Activated CD8-positive, alpha-beta T cell treated with anti-CD3 and anti-CD28 coated beads for 36 hours (primary cell): ENCODE results near the gene NFIC. TPM values are rescaled to one million over a fixed set of nuclear protein-coding genes. Genes with fewer than 3 reads are reported as not detected.

Source experiments
- ATAC-seq: fragments of 200-7000 bp; cut with Tn5 transposase; one replicate; pipeline ENCODE4 v1.10.0; 2021; ENCODE audit warnings: mild to moderate bottlenecking, moderate library complexity
- CTCF ChIA-PET: fragments of 350-600 bp; sonication (Branson Sonifier 250); formaldehyde crosslinking; loops from one replicate; lab custom pipeline; 2021; ENCODE audit warnings: antibody characterized with exemption; lab: Charles Lee
- POLR2A ChIA-PET: fragments of 350-600 bp; sonication (Branson Sonifier 250); formaldehyde crosslinking; loops from one replicate; lab custom pipeline; 2021; ENCODE audit warnings: antibody characterized with exemption; lab: Charles Lee
- DNase-seq: peaks from one replicate; pipeline ENCODE4 v3.0.0-alpha.2; 2020
- H3K27ac Mint-ChIP-seq: one replicate; pipeline ENCODE4 v1.8.0; 2021; ENCODE audit warnings: mild to moderate bottlenecking, mixed read lengths
- H3K27me3 Mint-ChIP-seq: one replicate; pipeline ENCODE4 v1.8.0; 2021; ENCODE audit warnings: mixed read lengths
- H3K36me3 Mint-ChIP-seq: one replicate; pipeline ENCODE4 v1.8.0; 2021; ENCODE audit warnings: low read depth, mixed read lengths
- H3K4me1 Mint-ChIP-seq: one replicate; pipeline ENCODE4 v1.8.0; 2021; ENCODE audit warnings: low read depth, mixed read lengths
- H3K4me3 Mint-ChIP-seq: one replicate; pipeline ENCODE4 v1.8.0; 2021; ENCODE audit warnings: mild to moderate bottlenecking, moderate library complexity, mixed read lengths
- H3K9me3 Mint-ChIP-seq: one replicate; pipeline ENCODE4 v1.8.0; 2021; ENCODE audit warnings: mixed read lengths
- intact Hi-C: fragments of 100-400 bp; cut with micrococcal nuclease; formaldehyde crosslinking; loops from one replicate; pipeline ENCODE4 v1.10.0; 2022
- total RNA-seq, 2 experiments: library from RNA; stranded (reverse); gene quantifications; one replicate each; pipeline ENCODE4 v1.2.3, GENCODE V29; 2021
- TF ChIP-seq, protein P1 (sequence below): fragments of 200-600 bp; IDR thresholded peaks from one replicate; pipeline ENCODE4 v1.8.0; 2022; ENCODE audit warnings: antibody characterized with exemption, mild to moderate bottlenecking

The NFIC gene
- total RNA-seq = 10 to 100 TPM; 19.0 to 20.8 TPM

DNA sequence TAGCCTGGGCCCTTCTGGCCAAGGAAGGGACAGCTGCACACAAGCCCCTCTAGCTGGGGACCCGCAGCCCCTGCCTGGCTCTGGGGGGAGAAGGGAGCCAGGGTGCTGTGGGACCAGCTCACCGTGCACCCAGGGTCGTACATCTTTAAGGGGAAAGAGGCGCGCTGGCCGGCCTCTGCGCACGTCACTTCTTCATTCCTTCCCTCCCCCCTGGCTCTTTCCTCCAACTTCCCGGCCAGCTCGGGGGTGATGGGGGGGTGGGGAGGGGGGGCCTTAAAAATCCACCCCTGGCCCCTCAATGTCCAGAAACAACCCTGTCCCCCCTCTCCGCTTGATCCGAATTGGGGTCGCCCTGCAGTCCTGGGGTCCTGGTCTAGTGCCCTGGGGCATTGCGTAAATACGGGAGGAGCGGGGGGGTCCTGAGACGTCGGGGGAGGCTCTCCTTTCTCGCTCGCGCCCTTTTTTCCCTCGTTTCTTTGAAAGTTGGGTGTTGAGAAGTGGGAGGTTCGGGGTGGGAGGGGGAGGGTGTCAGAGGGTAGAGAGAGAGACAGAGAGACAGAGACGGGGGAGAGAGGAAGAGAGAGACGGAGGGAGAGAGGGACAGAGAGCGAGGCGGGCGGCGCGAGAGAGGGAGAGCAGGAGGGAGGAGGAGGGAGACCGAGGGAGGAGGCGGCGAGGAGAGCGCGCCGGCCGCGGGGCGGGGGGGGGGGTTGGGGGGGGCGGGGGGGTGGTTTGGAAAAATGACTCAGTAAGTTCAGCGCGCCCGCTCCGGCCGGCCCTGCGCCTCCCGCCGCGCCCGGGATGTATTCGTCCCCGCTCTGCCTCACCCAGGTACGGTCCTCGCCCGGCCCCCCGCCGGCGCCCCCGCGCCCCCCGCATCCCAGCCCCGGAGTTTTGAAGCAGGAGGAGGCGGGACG, at the start of gene NFIC:
NFIC (plus strand) TSS at position 748 of the 917 bp plus-strand sequence; CDS start at position 802, 54 bp downstream.
- Mint-ChIP-seq H3K9me3 (no peaks in the 10 kb centered on the region), H3K27me3 (no peaks in the 10 kb centered on the region), H3K36me3 (no peaks in the 10 kb centered on the region), H3K4me3 (peak within 1 kb of the TSS; percentile 68), H3K27ac (peak within 1 kb of the TSS; percentile 73), H3K4me1 (peaks cover 51% of the 10 kb centered on the region)
- intact Hi-C loops = no loop called here
- CTCF ChIA-PET = no interaction called here
- peak; percentile 37 for ATAC-seq
- DNase-seq = peak; percentile 66
- TF ChIP-seq, protein P1, sequence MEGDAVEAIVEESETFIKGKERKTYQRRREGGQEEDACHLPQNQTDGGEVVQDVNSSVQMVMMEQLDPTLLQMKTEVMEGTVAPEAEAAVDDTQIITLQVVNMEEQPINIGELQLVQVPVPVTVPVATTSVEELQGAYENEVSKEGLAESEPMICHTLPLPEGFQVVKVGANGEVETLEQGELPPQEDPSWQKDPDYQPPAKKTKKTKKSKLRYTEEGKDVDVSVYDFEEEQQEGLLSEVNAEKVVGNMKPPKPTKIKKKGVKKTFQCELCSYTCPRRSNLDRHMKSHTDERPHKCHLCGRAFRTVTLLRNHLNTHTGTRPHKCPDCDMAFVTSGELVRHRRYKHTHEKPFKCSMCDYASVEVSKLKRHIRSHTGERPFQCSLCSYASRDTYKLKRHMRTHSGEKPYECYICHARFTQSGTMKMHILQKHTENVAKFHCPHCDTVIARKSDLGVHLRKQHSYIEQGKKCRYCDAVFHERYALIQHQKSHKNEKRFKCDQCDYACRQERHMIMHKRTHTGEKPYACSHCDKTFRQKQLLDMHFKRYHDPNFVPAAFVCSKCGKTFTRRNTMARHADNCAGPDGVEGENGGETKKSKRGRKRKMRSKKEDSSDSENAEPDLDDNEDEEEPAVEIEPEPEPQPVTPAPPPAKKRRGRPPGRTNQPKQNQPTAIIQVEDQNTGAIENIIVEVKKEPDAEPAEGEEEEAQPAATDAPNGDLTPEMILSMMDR = no peak
- POLR2A ChIA-PET = interaction anchor here (1.2 kb wide), 1 partner anchor 8 kb away, joined by 7 read pairs; no protein-coding TSS in a partner anchor

DNA sequence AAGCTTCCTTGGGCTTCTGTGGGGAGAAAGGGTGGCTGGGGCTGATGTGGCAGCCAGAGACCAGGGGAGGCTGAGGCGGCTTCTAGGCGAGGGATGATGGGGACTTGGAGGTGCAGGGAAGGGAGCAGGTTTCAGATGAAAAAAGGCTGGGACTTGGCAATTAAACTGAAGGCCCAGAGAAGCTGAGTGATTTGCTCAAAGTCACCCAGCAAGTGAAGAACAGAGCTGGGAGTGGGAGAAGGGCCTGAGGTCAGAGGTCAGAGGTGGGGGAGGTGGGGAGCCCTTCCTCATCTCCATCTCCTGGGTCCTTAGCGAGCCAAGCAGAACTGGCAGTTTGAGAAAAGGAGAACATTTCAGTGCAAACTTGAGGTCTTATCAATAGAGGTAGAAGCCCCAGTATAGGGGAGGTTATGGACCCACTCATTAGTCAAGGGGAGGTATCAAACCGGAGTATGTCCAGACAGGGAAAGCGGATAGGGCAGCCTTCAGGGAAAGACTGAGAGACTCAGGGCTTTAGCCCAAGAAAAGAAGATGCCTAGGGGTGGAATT, 49.6 kb upstream of the NFIC start:
- Mint-ChIP-seq H3K36me3 (no peaks in the 10 kb centered on the region), H3K4me3 (no peak overlapping the region), H3K9me3 (no peaks in the 10 kb centered on the region), H3K27ac (no peak overlapping the region), H3K27me3 (peaks cover 14% of the 10 kb centered on the region), H3K4me1 (no peaks in the 10 kb centered on the region)
- intact Hi-C loops = no loop called here
- ATAC-seq = no peak
- TF ChIP-seq, protein P1 = no peak
- CTCF ChIA-PET = interaction anchor here (1.1 to 2.0 kb wide), 4 partner anchors 9 to 156 kb away, joined by 3 to 9 read pairs (median 4); no protein-coding TSS in a partner anchor
- DNase-seq = no peak
- POLR2A ChIA-PET = no interaction called here

DNA sequence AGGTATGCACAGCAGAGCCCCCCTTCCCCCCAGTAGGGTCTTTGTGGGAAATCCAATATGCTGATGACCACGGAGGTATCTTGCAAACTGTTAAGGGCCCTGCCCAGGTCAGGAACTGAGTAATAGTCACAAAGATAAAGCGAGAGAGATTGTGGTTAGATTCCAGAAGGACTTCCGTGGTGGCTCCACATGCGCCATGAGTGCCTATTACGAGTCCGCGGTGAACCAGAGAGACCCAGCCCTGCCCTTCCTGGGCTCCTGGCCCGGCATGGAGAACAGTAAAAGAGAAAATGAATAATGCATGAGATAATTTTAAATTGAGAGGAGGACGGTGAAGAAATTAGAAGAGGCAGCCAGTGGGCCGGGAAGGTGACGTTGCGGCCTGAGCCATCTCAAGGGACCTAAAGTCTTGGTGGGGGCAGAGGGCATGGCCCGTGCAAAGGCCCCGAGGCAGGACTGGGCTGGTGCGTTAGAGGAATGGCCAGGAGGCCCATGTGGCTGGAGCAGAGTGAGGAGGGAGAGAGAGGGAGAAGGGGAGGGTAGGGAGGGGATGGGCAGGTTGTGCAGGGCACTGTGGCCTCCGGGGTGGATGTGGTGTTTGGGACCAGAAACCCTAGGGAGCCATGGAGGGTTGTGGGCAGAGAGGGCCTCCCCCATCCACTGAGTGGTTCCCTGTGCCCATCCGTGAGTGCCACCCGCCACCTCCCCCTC, 46.6 kb upstream of the NFIC start:
- Mint-ChIP-seq H3K36me3 (no peaks in the 10 kb centered on the region), H3K4me1 (no peaks in the 10 kb centered on the region), H3K4me3 (no peak overlapping the region), H3K27me3 (peaks cover 10% of the 10 kb centered on the region), H3K27ac (no peak overlapping the region), H3K9me3 (no peaks in the 10 kb centered on the region)
- ChIA-PET CTCF (interaction anchor here (1.5 kb wide), 1 partner anchor 15 kb away, joined by 6 read pairs; no protein-coding TSS in a partner anchor), POLR2A (no interaction called here)
- DNase-seq (no peak), ATAC-seq (no peak)
- intact Hi-C loops = loop anchor here (5.0 kb wide), 1 partner anchor 153 kb away; no protein-coding TSS in a partner anchor
- TF ChIP-seq, protein P1 = no peak

DNA sequence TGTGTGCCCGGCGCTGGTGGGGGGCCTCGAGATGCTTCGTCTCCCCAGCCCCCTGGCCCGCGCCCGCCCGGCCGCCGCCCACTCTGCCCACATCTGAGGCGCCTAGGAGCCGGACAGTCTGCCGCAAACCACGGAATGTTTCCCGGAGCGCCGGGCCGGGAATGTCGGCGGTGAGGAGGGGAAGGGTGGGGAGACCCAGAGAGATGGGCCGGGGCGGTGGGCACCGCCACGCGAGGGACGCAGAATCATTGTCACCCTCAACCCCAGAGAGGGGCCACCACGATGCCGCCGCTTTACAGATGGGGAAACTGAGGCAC, 46.1 kb upstream of the NFIC start:
- TF ChIP-seq, protein P1 = no peak
- intact Hi-C loops = loop anchor here (5.0 kb wide), 1 partner anchor 152 kb away; no protein-coding TSS in a partner anchor
- ATAC-seq = no peak
- ChIA-PET CTCF (no interaction called here), POLR2A (no interaction called here)
- H3K9me3 Mint-ChIP-seq = no peaks in the 10 kb centered on the region
- no peaks in the 10 kb centered on the region for H3K36me3 Mint-ChIP-seq
- no peak overlapping the region for H3K27ac Mint-ChIP-seq
- no peak overlapping the region for H3K4me3 Mint-ChIP-seq
- no peak for DNase-seq
- H3K27me3 Mint-ChIP-seq = peaks cover 10% of the 10 kb centered on the region
- no peaks in the 10 kb centered on the region for H3K4me1 Mint-ChIP-seq
